Nephron progenitor cell (in vitro differentiated cells): ENCODE data around the gene NRG3.
A peak's percentile ranks its signal among the peaks of the same experiment; 100 is the strongest.

Experiments
- DNase-seq: peaks from one replicate; pipeline ENCODE4 v3.0.0; 2021
- H3K27ac Mint-ChIP-seq: 2 replicates; pipeline ENCODE4 v1.8.0; 2021; ENCODE audit warnings: mild to moderate bottlenecking, moderate library complexity, mixed read lengths
- H3K27me3 Mint-ChIP-seq: 2 replicates; pipeline ENCODE4 v1.8.0; 2021; ENCODE audit warnings: mild to moderate bottlenecking, low read depth, mixed read lengths; ENCODE audit not compliant: poor library complexity
- H3K36me3 Mint-ChIP-seq: 2 replicates; pipeline ENCODE4 v1.8.0; 2021; ENCODE audit warnings: low read depth, mixed read lengths
- H3K4me1 Mint-ChIP-seq: 2 replicates; pipeline ENCODE4 v1.8.0; 2021; ENCODE audit warnings: mixed read lengths
- H3K4me3 Mint-ChIP-seq: 2 replicates; pipeline ENCODE4 v1.8.0; 2021; ENCODE audit warnings: mild to moderate bottlenecking, moderate library complexity, mixed read lengths
- H3K9me3 Mint-ChIP-seq: 2 replicates; pipeline ENCODE4 v1.8.0; 2021; ENCODE audit warnings: mild to moderate bottlenecking, moderate library complexity, mixed read lengths
- TF ChIP-seq, protein P1 (sequence below): fragments of 200-600 bp; sonication (generic); IDR thresholded peaks from 2 replicates; pipeline ENCODE4 v1.5.0; 2021; ENCODE audit warnings: antibody characterized with exemption

The NRG3 gene

DNA sequence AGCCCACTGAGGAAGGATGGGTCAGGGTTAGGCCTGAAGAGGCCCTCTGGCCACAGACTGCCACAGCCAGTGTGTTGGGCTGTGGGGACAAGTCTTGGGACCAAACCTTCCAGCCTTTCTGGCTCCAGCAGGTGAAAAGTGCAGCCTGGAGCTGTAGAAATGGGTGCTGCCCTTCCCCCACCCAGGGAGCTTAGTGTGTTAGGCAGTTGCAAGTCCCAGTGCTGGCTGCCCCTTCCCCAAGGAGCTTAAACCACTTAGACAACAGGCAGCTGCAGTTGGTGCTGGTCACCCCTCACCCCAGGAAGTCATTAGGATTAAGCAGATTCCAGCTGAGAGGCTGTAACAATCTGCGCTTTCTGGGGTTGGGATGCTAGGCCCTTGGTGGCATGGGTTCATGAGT lies 563.3 kb downstream of the NRG3 start:
- Mint-ChIP-seq H3K4me1 (no peaks in the 10 kb centered on the region), H3K27ac (no peak overlapping the region), H3K9me3 (peaks cover 7% of the 10 kb centered on the region), H3K27me3 (peaks cover 9% of the 10 kb centered on the region), H3K4me3 (no peak overlapping the region), H3K36me3 (no peaks in the 10 kb centered on the region)
- TF ChIP-seq, protein P1, sequence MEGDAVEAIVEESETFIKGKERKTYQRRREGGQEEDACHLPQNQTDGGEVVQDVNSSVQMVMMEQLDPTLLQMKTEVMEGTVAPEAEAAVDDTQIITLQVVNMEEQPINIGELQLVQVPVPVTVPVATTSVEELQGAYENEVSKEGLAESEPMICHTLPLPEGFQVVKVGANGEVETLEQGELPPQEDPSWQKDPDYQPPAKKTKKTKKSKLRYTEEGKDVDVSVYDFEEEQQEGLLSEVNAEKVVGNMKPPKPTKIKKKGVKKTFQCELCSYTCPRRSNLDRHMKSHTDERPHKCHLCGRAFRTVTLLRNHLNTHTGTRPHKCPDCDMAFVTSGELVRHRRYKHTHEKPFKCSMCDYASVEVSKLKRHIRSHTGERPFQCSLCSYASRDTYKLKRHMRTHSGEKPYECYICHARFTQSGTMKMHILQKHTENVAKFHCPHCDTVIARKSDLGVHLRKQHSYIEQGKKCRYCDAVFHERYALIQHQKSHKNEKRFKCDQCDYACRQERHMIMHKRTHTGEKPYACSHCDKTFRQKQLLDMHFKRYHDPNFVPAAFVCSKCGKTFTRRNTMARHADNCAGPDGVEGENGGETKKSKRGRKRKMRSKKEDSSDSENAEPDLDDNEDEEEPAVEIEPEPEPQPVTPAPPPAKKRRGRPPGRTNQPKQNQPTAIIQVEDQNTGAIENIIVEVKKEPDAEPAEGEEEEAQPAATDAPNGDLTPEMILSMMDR = no peak
- DNase-seq = peak; percentile 2

DNA sequence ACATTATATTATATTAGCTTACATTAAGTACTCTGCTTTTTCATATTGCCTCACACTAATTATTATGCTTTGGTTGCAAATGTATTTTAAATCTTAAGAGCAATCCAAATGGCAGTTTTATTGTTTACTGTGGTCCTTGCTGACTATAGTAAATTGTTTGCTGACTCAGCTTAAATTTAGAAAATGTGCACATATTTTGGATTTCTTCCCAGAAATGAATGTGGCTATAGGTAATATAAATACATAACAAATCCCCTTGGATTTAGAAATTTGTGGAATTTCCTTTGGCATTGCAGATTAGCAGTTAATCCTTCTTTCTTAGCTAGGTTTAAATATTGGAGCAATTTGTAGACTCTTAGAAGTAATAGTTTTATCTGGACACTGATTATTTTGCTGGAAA lies 565.8 kb downstream of the NRG3 start:
- Mint-ChIP-seq H3K27me3 (peaks cover 3% of the 10 kb centered on the region), H3K36me3 (no peaks in the 10 kb centered on the region), H3K4me3 (no peak overlapping the region), H3K9me3 (no peaks in the 10 kb centered on the region), H3K27ac (no peak overlapping the region), H3K4me1 (no peaks in the 10 kb centered on the region)
- TF ChIP-seq, protein P1 = no peak
- DNase-seq = no peak

DNA sequence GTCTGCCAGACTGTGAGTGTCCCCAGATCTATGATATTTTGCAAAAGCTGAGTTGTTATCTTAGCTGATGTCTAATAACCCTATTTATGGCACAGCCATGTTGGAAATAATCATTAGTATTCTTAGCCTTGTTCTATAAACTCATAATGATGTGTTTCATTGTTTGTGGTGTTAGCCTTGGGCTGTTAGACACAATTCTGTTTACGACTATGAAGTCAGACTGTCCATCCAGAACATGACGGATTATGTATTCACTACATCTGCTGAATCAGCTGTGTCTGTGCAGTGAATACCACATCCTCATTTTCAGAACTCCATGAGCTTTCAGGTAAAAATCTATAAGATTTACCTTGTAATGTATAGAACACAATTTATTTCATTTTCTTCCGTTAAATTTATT lies 577.1 kb downstream of the NRG3 start:
- peaks cover 11% of the 10 kb centered on the region for H3K4me1 Mint-ChIP-seq
- TF ChIP-seq, protein P1 = no peak
- H3K27me3 Mint-ChIP-seq = no peaks in the 10 kb centered on the region
- no peaks in the 10 kb centered on the region for H3K9me3 Mint-ChIP-seq
- no peaks in the 10 kb centered on the region for H3K36me3 Mint-ChIP-seq
- DNase-seq = no peak
- no peak overlapping the region for H3K27ac Mint-ChIP-seq
- no peak overlapping the region for H3K4me3 Mint-ChIP-seq

DNA sequence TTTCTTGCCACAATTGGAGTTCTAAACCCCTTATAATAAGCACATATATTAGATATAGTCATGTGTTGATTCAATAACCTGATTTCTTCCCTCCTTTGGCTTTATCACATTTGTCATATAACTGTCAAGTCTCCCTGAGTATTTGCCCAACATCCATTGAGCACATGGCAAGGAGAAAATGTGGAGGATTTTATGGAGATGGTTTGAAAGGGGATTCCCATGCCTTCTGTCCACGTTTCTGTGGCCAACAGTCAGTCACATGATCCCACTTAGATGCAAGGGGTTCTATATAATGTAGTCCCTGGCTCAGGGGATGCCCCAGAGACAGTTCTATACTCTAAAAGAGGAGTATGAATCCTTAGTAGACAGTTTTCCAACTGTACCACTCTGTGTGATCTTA lies 577.7 kb downstream of the NRG3 start:
- Mint-ChIP-seq H3K27me3 (no peaks in the 10 kb centered on the region), H3K36me3 (no peaks in the 10 kb centered on the region), H3K9me3 (no peaks in the 10 kb centered on the region), H3K27ac (no peak overlapping the region), H3K4me3 (no peak overlapping the region), H3K4me1 (peaks cover 11% of the 10 kb centered on the region)
- no peak for DNase-seq
- TF ChIP-seq, protein P1 = no peak

DNA sequence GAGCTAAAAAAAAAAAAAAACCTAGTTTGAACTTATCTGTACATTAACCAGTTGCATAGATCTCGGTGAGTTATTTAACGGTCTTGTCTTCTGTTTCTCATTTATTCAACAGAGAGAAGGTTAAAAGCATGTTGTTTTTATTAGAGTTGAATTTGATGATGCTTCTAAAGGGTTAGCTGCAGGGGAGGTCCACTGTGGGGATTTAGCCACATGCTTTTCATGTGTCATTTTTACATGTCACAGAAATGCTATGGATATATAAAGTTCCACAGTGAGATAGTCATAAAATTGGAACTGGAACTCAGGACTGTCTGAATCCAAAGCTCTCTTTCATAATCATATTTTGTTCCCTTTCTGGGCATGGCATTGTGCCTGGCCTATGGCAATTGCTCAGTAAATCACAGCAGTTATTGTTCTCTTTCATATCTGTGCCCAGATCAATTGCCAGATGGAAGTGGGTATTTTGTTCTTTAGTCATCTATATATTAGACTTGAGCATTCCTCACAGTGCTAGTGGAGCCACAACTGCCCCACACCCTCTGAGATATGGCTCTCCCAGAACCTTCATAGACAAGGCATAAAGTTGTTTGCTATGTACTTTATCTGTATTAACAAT lies 578.8 kb downstream of the NRG3 start:
- DNase-seq = no peak
- Mint-ChIP-seq H3K4me1 (peaks cover 11% of the 10 kb centered on the region), H3K9me3 (no peaks in the 10 kb centered on the region), H3K4me3 (no peak overlapping the region), H3K27me3 (no peaks in the 10 kb centered on the region), H3K27ac (no peak overlapping the region), H3K36me3 (no peaks in the 10 kb centered on the region)
- TF ChIP-seq, protein P1 = no peak

DNA sequence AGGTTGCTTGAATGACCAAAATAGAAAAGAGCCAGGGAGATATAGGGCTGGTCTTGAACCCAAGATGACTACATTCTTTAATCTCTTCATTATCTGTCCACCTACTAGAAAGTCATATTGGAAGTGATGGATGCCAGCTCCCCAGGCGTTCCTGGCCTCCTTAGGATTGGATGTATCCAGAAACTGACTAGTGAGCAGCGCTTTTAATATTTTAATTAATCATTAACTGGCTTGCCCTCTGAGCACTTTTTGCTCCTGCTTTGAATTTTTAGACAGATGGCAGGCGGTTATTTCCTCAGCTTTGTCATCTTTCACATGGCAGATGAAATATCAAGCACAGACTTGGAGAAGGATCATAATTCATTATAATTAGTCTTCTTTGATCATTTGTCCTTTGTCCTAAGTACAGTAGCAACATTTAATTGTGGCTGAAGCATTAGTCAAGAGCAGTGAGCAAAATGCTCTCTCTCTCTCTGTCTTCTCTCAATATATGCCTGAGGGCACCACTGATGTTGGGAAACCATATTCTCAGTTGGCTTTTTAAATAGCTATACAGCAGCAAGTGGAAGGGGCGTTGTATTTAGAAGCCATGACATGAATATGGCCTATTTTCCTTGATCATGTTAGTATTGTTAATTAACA lies 588.0 kb downstream of the NRG3 start:
- Mint-ChIP-seq H3K4me3 (no peak overlapping the region), H3K27me3 (peaks cover 6% of the 10 kb centered on the region), H3K27ac (no peak overlapping the region), H3K4me1 (peaks cover 21% of the 10 kb centered on the region), H3K9me3 (no peaks in the 10 kb centered on the region), H3K36me3 (no peaks in the 10 kb centered on the region)
- TF ChIP-seq, protein P1 = no peak
- no peak for DNase-seq
